NT2/D1 (cell line): ENCODE data around the gene SLC6A20.

Source experiments
- DNase-seq: peaks from one replicate; pipeline ENCODE4 v3.0.0-alpha.2; 2011; ENCODE audit warnings: low read depth, low spot score
- H3K27me3 ChIP-seq: 2 replicates; pipeline ENCODE4 v1.6.0; 2011; ENCODE audit warnings: mild to moderate bottlenecking; ENCODE audit not compliant: insufficient read length, insufficient read depth
- H3K36me3 ChIP-seq: 2 replicates; pipeline ENCODE4 v1.6.1; 2011; ENCODE audit warnings: mild to moderate bottlenecking, low read length, mixed read lengths; ENCODE audit not compliant: insufficient read depth, insufficient read length
- H3K4me1 ChIP-seq: 2 replicates; pipeline ENCODE4 v1.5.1; 2011; ENCODE audit not compliant: insufficient read depth, insufficient read length
- H3K4me3 ChIP-seq: 2 replicates; pipeline ENCODE4 v1.5.1; 2011; ENCODE audit warnings: low read depth; ENCODE audit not compliant: insufficient read length
- H3K9ac ChIP-seq: 2 replicates; pipeline ENCODE4 v1.6.0; 2011; ENCODE audit warnings: low read depth; ENCODE audit not compliant: insufficient read length
- H3K9me3 ChIP-seq: 2 replicates; pipeline ENCODE4 v1.5.1; 2011; ENCODE audit warnings: mild to moderate bottlenecking, low read length; ENCODE audit not compliant: insufficient read depth
- SUZ12 ChIP-seq: IDR thresholded peaks from 2 replicates; pipeline ENCODE4 v1.6.1; 2011; ENCODE audit not compliant: insufficient read length, insufficient read depth; ENCODE audit errors: extremely low read depth
- YY1 ChIP-seq: IDR thresholded peaks from 2 replicates; pipeline ENCODE4 v1.6.1; 2011; ENCODE audit not compliant: insufficient read length, insufficient read depth
- ZNF274 ChIP-seq: IDR thresholded peaks from 2 replicates; pipeline ENCODE4 v1.6.1; 2011; ENCODE audit warnings: mild to moderate bottlenecking, low read depth, low read length

The SLC6A20 gene

GRCh38 chr3:45765958-45766357, 30.4 kb downstream of the SLC6A20 start:
- H3K4me1 ChIP-seq: no peaks in the 10 kb centered on the region
- H3K4me3 ChIP-seq: no peak overlapping the region
- TF ChIP-seq SUZ12: no peak
- no peak for TF ChIP-seq YY1
- TF ChIP-seq ZNF274: no peak
- H3K27me3 ChIP-seq: no peaks in the 10 kb centered on the region
- H3K9me3 ChIP-seq: peaks cover 14% of the 10 kb centered on the region
- DNase-seq: no peak
- no peak overlapping the region for H3K9ac ChIP-seq
- no peaks in the 10 kb centered on the region for H3K36me3 ChIP-seq

GRCh38 chr3:45765266-45765851, 31.0 kb downstream of the SLC6A20 start:
- no peak for DNase-seq
- Histone ChIP-seq H3K4me1 (no peaks in the 10 kb centered on the region), H3K4me3 (no peak overlapping the region), H3K36me3 (no peaks in the 10 kb centered on the region), H3K27me3 (no peaks in the 10 kb centered on the region), H3K9me3 (peaks cover 14% of the 10 kb centered on the region), H3K9ac (no peak overlapping the region)
- no peak for TF ChIP-seq ZNF274
- no peak for TF ChIP-seq SUZ12
- TF ChIP-seq YY1: no peak

- Histone ChIP-seq H3K9me3 (peaks cover 14% of the 10 kb centered on the region), H3K36me3 (no peaks in the 10 kb centered on the region), H3K4me1 (no peaks in the 10 kb centered on the region), H3K27me3 (no peaks in the 10 kb centered on the region), H3K9ac (no peak overlapping the region), H3K4me3 (no peak overlapping the region)
- TF ChIP-seq SUZ12 (no peak), YY1 (no peak), ZNF274 (no peak)
- no peak for DNase-seq
Measured at GRCh38 chr3:45763303-45763675, 33.0 kb downstream of the SLC6A20 start.

GRCh38 chr3:45762647-45763302, 33.6 kb downstream of the SLC6A20 start:
- no peaks in the 10 kb centered on the region for H3K4me1 ChIP-seq
- H3K9me3 ChIP-seq: peaks cover 9% of the 10 kb centered on the region
- H3K27me3 ChIP-seq: no peaks in the 10 kb centered on the region
- no peak overlapping the region for H3K9ac ChIP-seq
- H3K36me3 ChIP-seq: no peaks in the 10 kb centered on the region
- TF ChIP-seq ZNF274: no peak
- TF ChIP-seq SUZ12: no peak
- no peak for TF ChIP-seq YY1
- no peak overlapping the region for H3K4me3 ChIP-seq
- DNase-seq: no peak

GRCh38 chr3:45761831-45762230, 34.5 kb downstream of the SLC6A20 start:
- Histone ChIP-seq H3K9ac (no peak overlapping the region), H3K4me1 (no peaks in the 10 kb centered on the region), H3K9me3 (no peaks in the 10 kb centered on the region; the same call in 1 of the 2 replicates), H3K4me3 (no peak overlapping the region), H3K36me3 (no peaks in the 10 kb centered on the region), H3K27me3 (no peaks in the 10 kb centered on the region)
- DNase-seq: no peak
- no peak for TF ChIP-seq ZNF274
- no peak for TF ChIP-seq YY1
- no peak for TF ChIP-seq SUZ12

- H3K36me3 ChIP-seq: no peaks in the 10 kb centered on the region
- H3K27me3 ChIP-seq: no peaks in the 10 kb centered on the region
- H3K9ac ChIP-seq: no peak overlapping the region
- TF ChIP-seq SUZ12 (no peak), ZNF274 (no peak), YY1 (no peak)
- H3K4me3 ChIP-seq: no peak overlapping the region
- no peaks in the 10 kb centered on the region for H3K9me3 ChIP-seq
- peak; percentile 54 for DNase-seq
- no peaks in the 10 kb centered on the region for H3K4me1 ChIP-seq
Measured at GRCh38 chr3:45760878-45761711, 35.2 kb downstream of the SLC6A20 start.

GRCh38 chr3:45759851-45760250, 36.5 kb downstream of the SLC6A20 start:
- Histone ChIP-seq H3K4me1 (no peaks in the 10 kb centered on the region), H3K27me3 (no peaks in the 10 kb centered on the region), H3K36me3 (no peaks in the 10 kb centered on the region), H3K4me3 (no peak overlapping the region), H3K9ac (no peak overlapping the region), H3K9me3 (no peaks in the 10 kb centered on the region; the same call in 1 of the 2 replicates)
- TF ChIP-seq ZNF274: no peak
- TF ChIP-seq YY1: no peak
- no peak for TF ChIP-seq SUZ12
- no peak for DNase-seq
